H9 (cell line): ENCODE results near the gene UPF1. TPM values are rescaled to one million over a fixed set of nuclear protein-coding genes. Genes with fewer than 3 reads are reported as not detected.

Source experiments
- DNase-seq: peaks from one replicate; pipeline ENCODE4 v3.0.0-alpha.2; 2017
- H2AFZ ChIP-seq: one replicate; pipeline ENCODE4 v1.6.1; 2013; ENCODE audit warnings: mild to moderate bottlenecking, low read length, control low read depth, moderate library complexity
- H2AK5ac ChIP-seq: 2 replicates; pipeline ENCODE4 v1.6.1; 2013; ENCODE audit warnings: low read length, control low read depth, mixed read lengths; ENCODE audit not compliant: insufficient read length
- H2BK120ac ChIP-seq: one replicate; pipeline ENCODE4 v1.6.1; 2013; ENCODE audit warnings: low read depth, mild to moderate bottlenecking, low read length, control low read depth, inconsistent platforms; ENCODE audit not compliant: poor library complexity, severe bottlenecking
- H2BK12ac ChIP-seq: 2 replicates; pipeline ENCODE4 v1.6.1; 2013; ENCODE audit warnings: low read length, control low read depth, mixed read lengths, low read depth; ENCODE audit not compliant: insufficient read length
- H2BK15ac ChIP-seq: 2 replicates; pipeline ENCODE4 v1.6.1; 2013; ENCODE audit warnings: low read depth, low read length, control low read depth
- H2BK20ac ChIP-seq: one replicate; pipeline ENCODE4 v1.6.1; 2013; ENCODE audit warnings: low read depth, mild to moderate bottlenecking, low read length, control low read depth, inconsistent platforms; ENCODE audit not compliant: poor library complexity, severe bottlenecking
- H2BK5ac ChIP-seq: 2 replicates; pipeline ENCODE4 v1.6.1; 2013; ENCODE audit warnings: low read length, control low read depth, mixed read lengths; ENCODE audit not compliant: insufficient read length
- H3K14ac ChIP-seq: 2 replicates; pipeline ENCODE4 v1.6.1; 2013; ENCODE audit warnings: low read length, control low read depth; ENCODE audit not compliant: insufficient read depth
- H3K18ac ChIP-seq: 2 replicates; pipeline ENCODE4 v1.6.1; 2013; ENCODE audit warnings: low read depth, mild to moderate bottlenecking, mixed read lengths, low read length, control low read depth; ENCODE audit not compliant: insufficient read length
- H3K23ac ChIP-seq: 2 replicates; pipeline ENCODE4 v1.6.1; 2013; ENCODE audit warnings: low read length, control low read depth, mixed read lengths, low read depth; ENCODE audit not compliant: insufficient read length
- H3K23me2 ChIP-seq: 2 replicates; pipeline ENCODE4 v1.6.1; 2013; ENCODE audit warnings: low read depth, mild to moderate bottlenecking, mixed read lengths, low read length, control low read depth; ENCODE audit not compliant: insufficient read length, poor library complexity, severe bottlenecking
- H3K27ac ChIP-seq: 2 replicates; pipeline ENCODE4 v1.5.1; 2013; ENCODE audit warnings: low read length, control low read depth, mixed read lengths, low read depth; ENCODE audit not compliant: insufficient read length
- H3K27me3 ChIP-seq: 2 replicates; pipeline ENCODE4 v1.6.1; 2013; ENCODE audit warnings: low read length, control low read depth, inconsistent platforms; ENCODE audit not compliant: insufficient read depth
- H3K4ac ChIP-seq: 2 replicates; pipeline ENCODE4 v1.6.1; 2013; ENCODE audit warnings: low read depth, mild to moderate bottlenecking, control low read depth, inconsistent platforms, low read length, moderate library complexity
- H3K4me1 ChIP-seq: 2 replicates; pipeline ENCODE4 v1.6.1; 2013; ENCODE audit warnings: low read length, control low read depth, inconsistent platforms; ENCODE audit not compliant: insufficient read depth
- H3K4me2 ChIP-seq: 2 replicates; pipeline ENCODE4 v1.6.1; 2013; ENCODE audit warnings: low read length, control low read depth, mixed read lengths; ENCODE audit not compliant: insufficient read length, insufficient read depth
- H3K56ac ChIP-seq: 2 replicates; pipeline ENCODE4 v1.6.1; 2013; ENCODE audit warnings: low read depth, mild to moderate bottlenecking, mixed read lengths, low read length, control low read depth; ENCODE audit not compliant: insufficient read length
- H3K79me1 ChIP-seq: 2 replicates; pipeline ENCODE4 v1.6.1; 2013; ENCODE audit warnings: low read depth, mild to moderate bottlenecking, moderate library complexity, low read length, control low read depth, inconsistent platforms; ENCODE audit not compliant: insufficient read depth, poor library complexity, severe bottlenecking
- H3K79me2 ChIP-seq: 2 replicates; pipeline ENCODE4 v1.6.1; 2013; ENCODE audit warnings: low read length, control low read depth, inconsistent platforms; ENCODE audit not compliant: insufficient read depth
- H3K9ac ChIP-seq: 2 replicates; pipeline ENCODE4 v1.6.1; 2013; ENCODE audit warnings: low read length, control low read depth, mixed read lengths; ENCODE audit not compliant: insufficient read length; ENCODE audit errors: extremely low read depth
- H3K9me3 ChIP-seq: one replicate; pipeline ENCODE4 v1.6.1; 2013; ENCODE audit warnings: low read depth, low read length, inconsistent platforms; ENCODE audit not compliant: control insufficient read depth
- H3T11ph ChIP-seq: one replicate; pipeline ENCODE4 v1.6.1; 2013; ENCODE audit warnings: mild to moderate bottlenecking, low read length, control low read depth, inconsistent platforms
- H4K20me1 ChIP-seq: one replicate; pipeline ENCODE4 v1.6.1; 2013; ENCODE audit not compliant: control insufficient read depth, insufficient read length, insufficient read depth
- H4K5ac ChIP-seq: 2 replicates; pipeline ENCODE4 v1.6.1; 2013; ENCODE audit warnings: low read depth, mild to moderate bottlenecking, mixed read lengths, low read length, control low read depth; ENCODE audit not compliant: insufficient read length
- H4K8ac ChIP-seq: replicated peaks from 2 replicates; pipeline ENCODE4 v1.6.1; 2013; ENCODE audit warnings: low read length, control low read depth, mixed read lengths, low read depth; ENCODE audit not compliant: insufficient read length
- H4K91ac ChIP-seq: 2 replicates; pipeline ENCODE4 v1.6.1; 2013; ENCODE audit warnings: low read depth, mild to moderate bottlenecking, moderate library complexity, mixed read lengths, low read length, control low read depth; ENCODE audit not compliant: insufficient read length
- H3K27ac Mint-ChIP-seq, 3 experiments: 2 replicates in 2 of 3; 3 replicates in 1 of 3; pipeline ENCODE4 v1.8.0; 2020 to 2021; ENCODE audit warnings: mixed read lengths in 3 of 3, mild to moderate bottlenecking in 1 of 3, moderate library complexity in 1 of 3
- H3K27me3 Mint-ChIP-seq: 2 replicates; pipeline ENCODE4 v1.8.0; 2021; ENCODE audit warnings: low read depth, mild to moderate bottlenecking, moderate library complexity, mixed read lengths
- H3K36me3 Mint-ChIP-seq, 3 experiments: 2 replicates in 2 of 3; 3 replicates in 1 of 3; pipeline ENCODE4 v1.8.0; 2020 to 2021; ENCODE audit warnings: low read depth in 3 of 3, mixed read lengths in 3 of 3; ENCODE audit not compliant: insufficient read depth in 1 of 3
- H3K4me1 Mint-ChIP-seq, 2 experiments: 2 replicates each; pipeline ENCODE4 v1.8.0; 2020; ENCODE audit warnings: mixed read lengths in 2 of 2
- H3K4me3 Mint-ChIP-seq, 2 experiments: 2 replicates in 1 of 2; 3 replicates in 1 of 2; pipeline ENCODE4 v1.8.0; 2020 to 2021; ENCODE audit warnings: mild to moderate bottlenecking in 2 of 2, mixed read lengths in 2 of 2, moderate library complexity in 1 of 2
- H3K9me3 Mint-ChIP-seq, 2 experiments: 2 replicates in 1 of 2; 3 replicates in 1 of 2; pipeline ENCODE4 v1.8.0; 2020; ENCODE audit warnings: mild to moderate bottlenecking in 2 of 2, mixed read lengths in 2 of 2, moderate library complexity in 1 of 2
- WGBS: extraction: QIAGEN DNeasy Blood & Tissue Kit; methylation state at CpG from one replicate; pipeline ENCODE4 v1.1.7; 2013; ENCODE audit warnings: missing lambda C conversion rate, low lambda C conversion rate, mixed read lengths; ENCODE audit not compliant: insufficient read length; ENCODE audit errors: extremely low coverage; 5-methylcytosine and 5-hydroxymethylcytosine counted together
- total RNA-seq: library from RNA; stranded (reverse); gene quantifications from 2 replicates; pipeline ENCODE4 v1.2.1, GENCODE V29; 2021
- TF ChIP-seq, protein P1 (sequence below): fragments of 200-600 bp; sonication (generic); conservative IDR thresholded peaks from 3 replicates; pipeline ENCODE4 v1.8.0; 2021; ENCODE audit warnings: antibody characterized with exemption, mild to moderate bottlenecking

UPF1 gene
- total RNA-seq, 1 experiment from 2014 or later, result 85.4 TPM

DNA sequence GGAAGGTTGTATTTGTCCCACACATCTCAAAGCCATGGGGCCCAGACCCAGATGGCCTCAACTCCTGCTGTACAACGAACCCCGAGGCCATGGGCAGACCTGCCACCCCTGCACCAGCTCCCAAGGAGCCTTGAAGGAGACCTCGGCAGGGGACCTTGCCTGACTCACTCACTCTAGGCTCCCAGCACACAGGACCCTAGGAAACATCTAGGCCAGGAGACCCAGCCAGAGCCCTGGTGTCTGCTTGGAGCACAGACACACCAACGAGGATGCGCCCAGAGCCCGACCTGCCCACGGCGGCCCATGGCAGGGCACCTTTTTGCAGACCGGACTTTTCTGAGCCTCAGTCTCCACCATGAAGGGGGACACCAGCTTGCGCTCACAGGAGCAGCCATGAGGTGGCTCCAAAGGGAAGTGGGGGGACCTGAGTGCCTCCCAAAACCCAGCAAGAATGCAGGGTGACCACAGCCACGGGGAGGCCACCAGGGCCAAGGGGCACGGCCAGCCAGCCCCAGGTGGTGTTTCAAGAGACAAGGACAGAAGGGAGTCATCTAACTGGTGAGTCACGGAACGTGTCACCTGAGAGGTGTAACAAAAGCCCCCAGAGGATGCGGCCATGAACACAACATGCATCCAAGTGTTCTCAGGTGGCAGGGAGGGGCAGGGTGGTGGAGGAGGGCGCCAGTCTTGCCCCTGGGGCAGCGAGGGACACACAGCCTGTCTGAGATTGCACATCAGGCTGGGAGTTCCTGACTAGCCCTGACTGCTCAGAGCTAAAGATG, 69.1 kb downstream of the UPF1 start:
- no peak overlapping the region for H2BK5ac ChIP-seq
- H3K9me3 Mint-ChIP-seq, result no peaks in the 10 kb centered on the region; a peak in 1 of 5 replicates
- H2BK12ac ChIP-seq, result no peak overlapping the region
- no peak overlapping the region for H2BK120ac ChIP-seq
- no peak overlapping the region for H3K27ac ChIP-seq
- H3K18ac ChIP-seq, result no peak overlapping the region
- H2BK20ac ChIP-seq, result no peak overlapping the region
- H3K27ac Mint-ChIP-seq, result no peak overlapping the region
- no CpG with 5 or more reads among the region's 17 CpGs for WGBS
- no peak overlapping the region for H3K56ac ChIP-seq
- no peak overlapping the region for H4K8ac ChIP-seq
- H4K20me1 ChIP-seq, result no peaks in the 10 kb centered on the region
- H3K23me2 ChIP-seq, result no peaks in the 10 kb centered on the region
- no peak overlapping the region for H2AFZ ChIP-seq
- no peak overlapping the region for H4K5ac ChIP-seq
- H3K4me1 Mint-ChIP-seq, result 0 out of 4 replicates have a peak, but pooled peaks cover 0 to 2% of the 10 kb centered on the region in 2 experiments
- H3K4ac ChIP-seq, result no peak overlapping the region
- H3K4me3 Mint-ChIP-seq, result no peak overlapping the region
- H3T11ph ChIP-seq, result no peak overlapping the region
- TF ChIP-seq, protein P1, sequence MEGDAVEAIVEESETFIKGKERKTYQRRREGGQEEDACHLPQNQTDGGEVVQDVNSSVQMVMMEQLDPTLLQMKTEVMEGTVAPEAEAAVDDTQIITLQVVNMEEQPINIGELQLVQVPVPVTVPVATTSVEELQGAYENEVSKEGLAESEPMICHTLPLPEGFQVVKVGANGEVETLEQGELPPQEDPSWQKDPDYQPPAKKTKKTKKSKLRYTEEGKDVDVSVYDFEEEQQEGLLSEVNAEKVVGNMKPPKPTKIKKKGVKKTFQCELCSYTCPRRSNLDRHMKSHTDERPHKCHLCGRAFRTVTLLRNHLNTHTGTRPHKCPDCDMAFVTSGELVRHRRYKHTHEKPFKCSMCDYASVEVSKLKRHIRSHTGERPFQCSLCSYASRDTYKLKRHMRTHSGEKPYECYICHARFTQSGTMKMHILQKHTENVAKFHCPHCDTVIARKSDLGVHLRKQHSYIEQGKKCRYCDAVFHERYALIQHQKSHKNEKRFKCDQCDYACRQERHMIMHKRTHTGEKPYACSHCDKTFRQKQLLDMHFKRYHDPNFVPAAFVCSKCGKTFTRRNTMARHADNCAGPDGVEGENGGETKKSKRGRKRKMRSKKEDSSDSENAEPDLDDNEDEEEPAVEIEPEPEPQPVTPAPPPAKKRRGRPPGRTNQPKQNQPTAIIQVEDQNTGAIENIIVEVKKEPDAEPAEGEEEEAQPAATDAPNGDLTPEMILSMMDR, result no peak
- no peak for DNase-seq
- H3K23ac ChIP-seq, result no peak overlapping the region
- no peak overlapping the region for H2BK15ac ChIP-seq
- no peaks in the 10 kb centered on the region for H3K79me2 ChIP-seq
- peaks cover 1 to 19% (median 11%) of the 10 kb centered on the region in 3 experiments; a peak in 6 of 7 replicates for H3K36me3 Mint-ChIP-seq
- no peak overlapping the region for H3K14ac ChIP-seq
- H3K9me3 ChIP-seq, result no peaks in the 10 kb centered on the region
- no peak overlapping the region for H2AK5ac ChIP-seq
- H3K4me1 ChIP-seq, result no peaks in the 10 kb centered on the region
- H3K79me1 ChIP-seq, result no peaks in the 10 kb centered on the region
- H4K91ac ChIP-seq, result no peak overlapping the region
- no peaks in the 10 kb centered on the region; the same call in 1 of the 2 replicates for H3K27me3 ChIP-seq
- peaks cover 17% of the 10 kb centered on the region for H3K27me3 Mint-ChIP-seq
- H3K4me2 ChIP-seq, result no peak overlapping the region
- H3K9ac ChIP-seq, result no peak overlapping the region
